GM18498 (cell line): Measurements from ENCODE around the gene USP9Y.
A peak's percentile ranks its signal among the peaks of the same experiment; 100 is the strongest.
"Not testable (repeated sequence)": the region's sequence is repeated elsewhere in the genome, so short reads cannot be mapped to it uniquely, and the experiment has no call there.

Source experiments
- ATAC-seq: cut with Tn5 transposase; IDR thresholded peaks from one replicate; pipeline ENCODE4 v1.9.1; 2021; ENCODE audit warnings: mild to moderate bottlenecking, moderate library complexity; ENCODE audit not compliant: unreplicated experiment

The USP9Y gene

GRCh38 chrY:12701181-12701695 lies at the start of gene USP9Y:
Gene USP9Y, plus strand, starts transcription at chrY:12701231. Its CDS starts 8,217 bp downstream, at chrY:12709448.
- ATAC-seq, result no peak

GRCh38 chrY:12651621-12652036 lies 49.4 kb upstream of the USP9Y start:
- ATAC-seq, result no peak

- peak; percentile 68 for ATAC-seq
These were observed 39.0 kb upstream of the USP9Y start for GRCh38 chrY:12661745-12662681.

- peak; percentile 55 for ATAC-seq
These were observed 38.1 kb upstream of the USP9Y start for GRCh38 chrY:12662745-12663591.

GRCh38 chrY:12663845-12664244 lies 37.2 kb upstream of the USP9Y start:
- not testable (repeated sequence) for ATAC-seq

GRCh38 chrY:12678111-12678510 lies 22.9 kb upstream of the USP9Y start:
- no peak for ATAC-seq

- no peak for ATAC-seq
These were observed 19.5 kb upstream of the USP9Y start for GRCh38 chrY:12681535-12681934.

GRCh38 chrY:12688337-12688736 lies 12.7 kb upstream of the USP9Y start:
- ATAC-seq, result no peak

- no peak for ATAC-seq
These were observed 944 bp upstream of the USP9Y start for GRCh38 chrY:12700087-12700486.

- ATAC-seq, result no peak
These were observed 1.1 kb downstream of the USP9Y start for GRCh38 chrY:12702174-12702573.

GRCh38 chrY:12710460-12710859 lies 9.4 kb downstream of the USP9Y start:
- ATAC-seq, result no peak

GRCh38 chrY:12715376-12715775 lies 14.3 kb downstream of the USP9Y start:
- ATAC-seq, result no peak

- ATAC-seq, result no peak
These were observed 28.7 kb downstream of the USP9Y start for GRCh38 chrY:12729746-12730145.

- ATAC-seq, result peak; percentile 85
These were observed 32.6 kb downstream of the USP9Y start for GRCh38 chrY:12733625-12734024.

GRCh38 chrY:12734051-12734450 lies 33.0 kb downstream of the USP9Y start:
- ATAC-seq, result no peak

- ATAC-seq, result peak; percentile 51
These were observed 40.4 kb downstream of the USP9Y start for GRCh38 chrY:12741414-12741813.

GRCh38 chrY:12742725-12743124 lies 41.7 kb downstream of the USP9Y start:
- ATAC-seq, result no peak

GRCh38 chrY:12744091-12744490 lies 43.1 kb downstream of the USP9Y start:
- no peak for ATAC-seq

- no peak for ATAC-seq
These were observed 48.3 kb downstream of the USP9Y start for GRCh38 chrY:12749293-12749692.

- no peak for ATAC-seq
These were observed 51.8 kb downstream of the USP9Y start for GRCh38 chrY:12752856-12753255.

GRCh38 chrY:12756021-12756420 lies 55.0 kb downstream of the USP9Y start:
- ATAC-seq, result no peak
